Right lobe of liver (tissue), 6 donors: ENCODE data around the gene SLC12A3. TPM values are rescaled to one million over a fixed set of nuclear protein-coding genes. Genes with fewer than 3 reads are reported as not detected.

Source experiments
- ATAC-seq, 4 donors: fragments of 200-7000 bp; cut with Tn5 transposase; one replicate each; pipeline ENCODE4 v1.9.1; 2020; ENCODE audit warnings: mild to moderate bottlenecking in 4 of 4, moderate library complexity in 4 of 4
- DNase-seq, 3 donors: peaks; one replicate each; pipeline ENCODE4 v3.0.0-alpha.2; 2020
- H3K27ac ChIP-seq, 3 donors: fragments of 200-600 bp; one replicate each; pipeline ENCODE4 v1.8.0; 2022
- H3K27me3 ChIP-seq, 2 donors: fragments of 200-600 bp; one replicate each; pipeline ENCODE4 v1.8.0; 2022
- H3K36me3 ChIP-seq, 4 donors: fragments of 200-600 bp; sonication (generic) in 1 of 4; one replicate each; pipeline versions ENCODE4 v1.5.1 to v1.8.0; 2017 to 2022; ENCODE audit warnings: control low read depth in 1 of 4
- H3K4me1 ChIP-seq, 4 donors: fragments of 200-600 bp; sonication (generic) in 1 of 4; one replicate each; pipeline versions ENCODE4 v1.5.1 to v1.8.0; 2017 to 2022; ENCODE audit warnings: control low read depth in 1 of 4
- H3K4me3 ChIP-seq, 3 donors: fragments of 200-600 bp; one replicate each; pipeline ENCODE4 v1.8.0; 2022
- H3K9me3 ChIP-seq, 4 donors: fragments of 200-600 bp; sonication (generic) in 1 of 4; one replicate each; pipeline versions ENCODE4 v1.5.1 to v1.8.0; 2017 to 2022; ENCODE audit warnings: control low read depth in 1 of 4
- CTCF ChIP-seq, 4 donors: fragments of 200-600 bp in 3 of 4; fragments of 450-650 bp in 1 of 4; IDR thresholded peaks; one replicate each; pipeline versions ENCODE4 v1.5.1 to v1.8.0; 2016 to 2022; ENCODE audit warnings: antibody characterized with exemption in 4 of 4, mild to moderate bottlenecking in 2 of 4
- POLR2A ChIP-seq: fragments of 450-650 bp; IDR thresholded peaks from one replicate; pipeline ENCODE4 v1.6.1; 2017; ENCODE audit warnings: antibody characterized with exemption, mild to moderate bottlenecking
- WGBS: methylation state at CpG from one replicate; pipeline ENCODE4 v1.1.6; 2018; ENCODE audit warnings: low coverage, low lambda C conversion rate; ENCODE audit not compliant: insufficient coverage; ENCODE audit errors: missing lambda C conversion rate; 5-methylcytosine and 5-hydroxymethylcytosine counted together
- intact Hi-C, 2 donors: fragments of 100-400 bp; cut with DNase I; formaldehyde crosslinking; loops; one replicate each; pipeline versions ENCODE4 v1.11.2 to v1.14.1; 2022
- total RNA-seq, 6 experiments: library from RNA; depleted of rRNA in 2 of 6; stranded (reverse); fragments of >200 nt in 2 of 6; fragmentation: NEBNext Ultra II Directional in 3 of 6; extraction: Animal tissue kit (Norgen Biotek cat#: 25700) in 3 of 6; gene quantifications; one replicate each; pipeline versions ENCODE4 v1.1.0 to v1.2.4, GENCODE V29; 2016 to 2023
- donor health status: DM: no; HTN: yes; CAD: no.
- donor health status: DM: no; HTN: no; CAD: no.
- donor health status: DM: no; HTN: no; CAD: no.
- donor health status: DM: no; HTN: yes; CAD: no.
- donor health status: DM: no; HTN: yes; CAD: no.

Gene SLC12A3
- total RNA-seq, 6 experiments from 2014 or later = not detected

GRCh38 chr16:56858374-56858773 lies 6.6 kb upstream of the SLC12A3 start:
- Histone ChIP-seq H3K4me1 (peaks cover 0 to 9% (median 0%) of the 10 kb centered on the region in 4 donors), H3K27me3 (no peaks in the 10 kb centered on the region), H3K27ac (no peak overlapping the region), H3K4me3 (no peak overlapping the region), H3K9me3 (no peaks in the 10 kb centered on the region), H3K36me3 (no peaks in the 10 kb centered on the region)
- intact Hi-C loops = no loop called here
- peak in 1 of 3 donors; percentile 52 for DNase-seq
- TF ChIP-seq CTCF (IDR thresholded peaks at IDR 0.05) (no peak), POLR2A (no peak)
- WGBS = 100% methylated on average over 1 of the region's 14 CpGs
- ATAC-seq = no peak

- no peaks in the 10 kb centered on the region for H3K27me3 ChIP-seq
- H3K9me3 ChIP-seq = no peaks in the 10 kb centered on the region
- no peak for TF ChIP-seq CTCF (IDR thresholded peaks at IDR 0.05)
- no peak for TF ChIP-seq POLR2A
- DNase-seq = no peak
- intact Hi-C loops = no loop called here
- no peak for ATAC-seq
- peaks cover 0 to 9% (median 0%) of the 10 kb centered on the region in 4 donors for H3K4me1 ChIP-seq
- no peak overlapping the region for H3K4me3 ChIP-seq
- WGBS = 78% methylated on average over 2 of the region's 2 CpGs
- no peak overlapping the region for H3K27ac ChIP-seq
- H3K36me3 ChIP-seq = no peaks in the 10 kb centered on the region
Measured at GRCh38 chr16:56859636-56860035, 5.4 kb upstream of the SLC12A3 start.

DNA sequence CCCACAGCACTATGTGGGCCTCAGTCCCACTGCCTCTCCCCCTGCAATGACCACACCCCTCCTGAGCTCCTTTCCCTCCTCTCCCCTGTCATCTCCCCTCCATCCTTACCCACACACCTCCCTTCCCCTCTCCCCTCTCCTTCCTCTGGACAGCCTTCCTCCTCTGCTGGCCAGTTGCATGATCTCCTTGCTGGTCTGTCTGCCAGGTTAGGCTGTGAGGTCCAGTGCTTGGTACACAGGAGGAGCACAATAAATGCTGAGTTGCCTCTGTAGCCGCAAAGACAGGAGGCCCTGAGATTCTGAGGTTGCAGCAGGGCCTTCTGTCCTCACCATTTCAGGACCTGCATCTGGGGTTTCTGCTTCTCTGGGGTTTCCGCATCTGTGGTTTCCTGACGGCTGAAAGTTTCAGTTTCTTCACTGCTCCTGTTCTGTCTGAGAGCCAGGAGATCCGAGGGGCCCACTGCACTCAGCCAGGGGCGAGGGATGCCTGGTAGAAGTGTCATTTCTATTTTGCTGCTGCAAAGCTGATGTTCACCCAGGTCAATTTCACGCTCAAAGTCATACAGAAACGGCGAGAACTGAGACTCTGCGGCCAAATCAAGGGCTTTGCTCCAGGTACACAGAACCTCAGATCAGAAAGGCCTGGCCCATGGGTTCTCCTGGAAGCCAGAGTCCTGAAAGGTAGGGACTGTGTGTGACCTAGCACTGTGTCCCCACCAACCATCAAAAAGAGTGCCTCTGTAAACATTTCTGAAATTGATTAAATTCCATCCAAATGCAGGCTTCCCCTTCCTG lies 4.6 kb upstream of the SLC12A3 start:
- Histone ChIP-seq H3K27ac (no peak overlapping the region), H3K4me3 (no peak overlapping the region), H3K4me1 (peaks cover 0 to 9% (median 0%) of the 10 kb centered on the region in 4 donors), H3K27me3 (no peaks in the 10 kb centered on the region), H3K9me3 (no peaks in the 10 kb centered on the region), H3K36me3 (no peaks in the 10 kb centered on the region)
- 67% methylated on average over 5 of the region's 9 CpGs for WGBS
- ATAC-seq (peak in 2 of 4 donors; percentile 8 to 25), DNase-seq (no peak)
- intact Hi-C loops = no loop called here
- TF ChIP-seq POLR2A = no peak
- no peak for TF ChIP-seq CTCF (IDR thresholded peaks at IDR 0.05)

DNA sequence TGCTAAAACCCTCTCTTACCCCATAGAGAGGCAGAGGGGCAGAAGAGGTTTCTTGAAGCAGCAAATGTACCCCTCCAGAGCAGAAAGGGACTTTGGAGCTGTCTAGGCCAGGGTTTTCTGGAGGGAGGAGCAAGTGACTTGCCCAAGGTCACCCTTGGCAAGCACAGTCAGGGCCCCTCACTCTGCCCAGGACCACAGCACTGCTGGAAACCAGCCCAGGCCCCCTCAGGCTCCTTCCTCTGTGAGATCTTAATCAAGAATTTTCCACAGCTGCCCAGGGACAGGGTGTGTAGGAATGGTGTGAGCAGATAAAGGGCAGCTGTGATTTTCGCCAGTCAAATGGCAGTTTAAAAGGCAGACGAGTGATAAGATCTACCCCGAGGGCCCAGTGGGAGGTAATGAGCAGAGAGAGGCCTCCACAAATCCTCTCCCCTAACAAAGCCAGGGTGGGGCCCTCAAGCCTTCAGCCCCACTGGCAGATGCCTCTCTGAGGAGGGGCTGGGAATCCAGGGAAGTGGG lies 3.9 kb upstream of the SLC12A3 start:
- intact Hi-C loops = no loop called here
- 43% methylated on average over 3 of the region's 3 CpGs for WGBS
- Histone ChIP-seq H3K4me1 (peaks cover 0 to 9% (median 0%) of the 10 kb centered on the region in 4 donors), H3K4me3 (no peak overlapping the region), H3K36me3 (no peaks in the 10 kb centered on the region), H3K27ac (no peak overlapping the region), H3K9me3 (no peaks in the 10 kb centered on the region), H3K27me3 (no peaks in the 10 kb centered on the region)
- ATAC-seq (no peak), DNase-seq (no peak)
- TF ChIP-seq POLR2A = no peak
- TF ChIP-seq CTCF (IDR thresholded peaks at IDR 0.05) = no peak
